Fibroblast of skin of right quadriceps (primary cell): ENCODE measurements around the gene PRKN.
A peak's percentile ranks its signal among the peaks of the same experiment; 100 is the strongest.

ENCODE experiments used
- DNase-seq: peaks from one replicate; pipeline ENCODE4 v3.0.0-alpha.2; 2013

PRKN gene

DNA sequence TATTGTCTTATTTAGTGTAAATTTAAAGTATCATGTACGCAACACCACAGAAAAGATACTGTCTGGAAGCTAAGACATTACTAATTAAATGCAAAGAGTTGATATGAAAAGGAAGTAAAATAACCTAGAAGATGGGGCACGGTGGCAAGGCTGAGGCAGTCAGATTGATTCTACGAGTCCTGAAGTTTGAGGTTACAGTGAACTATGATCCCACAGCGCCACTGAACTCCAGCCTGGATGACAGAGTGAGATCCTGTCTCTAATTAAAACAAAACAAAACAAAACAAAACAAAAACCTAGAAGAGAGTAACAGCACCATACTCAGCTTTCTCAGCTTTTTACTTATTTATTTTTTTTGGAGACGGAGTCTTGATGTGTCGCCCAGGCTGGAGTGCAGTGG lies 199.0 kb downstream of the PRKN start:
- DNase-seq, result no peak

- no peak for DNase-seq
Observed at GRCh38 chr6:162526960-162527359, 200.6 kb downstream of the PRKN start.

DNA sequence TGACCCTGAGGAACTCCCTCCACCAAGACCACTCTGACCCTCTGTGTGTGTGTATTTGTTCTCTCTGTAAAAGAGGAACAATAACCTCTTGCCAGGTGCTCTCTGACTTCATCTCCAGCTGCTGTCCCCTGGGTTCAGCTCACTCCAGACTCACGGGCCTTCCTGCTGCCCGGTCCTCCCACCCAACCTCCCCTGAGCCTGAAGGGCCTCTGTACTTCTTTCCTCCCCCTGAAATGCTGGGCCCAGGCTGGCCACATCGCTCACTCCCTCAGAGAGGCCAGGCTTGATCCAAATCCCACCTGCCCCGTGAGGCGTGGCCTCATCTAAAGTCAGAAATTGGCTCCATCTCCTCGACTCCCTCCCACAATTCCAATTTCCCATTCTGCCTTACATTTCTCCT lies 202.4 kb downstream of the PRKN start:
- no peak for DNase-seq

DNA sequence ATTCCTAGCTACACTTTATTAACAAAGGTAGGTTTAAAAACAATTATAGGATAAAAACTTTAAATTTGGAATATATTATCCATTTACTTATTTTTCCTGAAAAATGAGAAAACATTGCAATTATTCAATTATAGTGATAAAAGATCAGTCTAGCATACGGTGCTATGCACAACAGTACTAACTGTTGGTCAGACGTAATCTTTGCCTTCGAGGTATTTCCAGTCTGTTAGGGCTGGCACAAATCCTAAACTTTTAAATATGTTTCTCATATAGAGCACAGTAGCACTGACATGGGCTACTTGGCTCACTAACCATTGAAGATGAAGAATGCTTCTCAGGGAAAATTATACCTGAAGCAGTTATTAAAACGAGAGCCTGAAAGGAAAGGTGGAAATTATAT lies 214.8 kb downstream of the PRKN start:
- no peak for DNase-seq

- no peak for DNase-seq
Observed at GRCh38 chr6:162497389-162497788, 230.2 kb downstream of the PRKN start.

- no peak for DNase-seq
Observed at GRCh38 chr6:162493917-162494316, 233.6 kb downstream of the PRKN start.

GRCh38 chr6:162491637-162492036 lies 235.9 kb downstream of the PRKN start:
- no peak for DNase-seq

DNA sequence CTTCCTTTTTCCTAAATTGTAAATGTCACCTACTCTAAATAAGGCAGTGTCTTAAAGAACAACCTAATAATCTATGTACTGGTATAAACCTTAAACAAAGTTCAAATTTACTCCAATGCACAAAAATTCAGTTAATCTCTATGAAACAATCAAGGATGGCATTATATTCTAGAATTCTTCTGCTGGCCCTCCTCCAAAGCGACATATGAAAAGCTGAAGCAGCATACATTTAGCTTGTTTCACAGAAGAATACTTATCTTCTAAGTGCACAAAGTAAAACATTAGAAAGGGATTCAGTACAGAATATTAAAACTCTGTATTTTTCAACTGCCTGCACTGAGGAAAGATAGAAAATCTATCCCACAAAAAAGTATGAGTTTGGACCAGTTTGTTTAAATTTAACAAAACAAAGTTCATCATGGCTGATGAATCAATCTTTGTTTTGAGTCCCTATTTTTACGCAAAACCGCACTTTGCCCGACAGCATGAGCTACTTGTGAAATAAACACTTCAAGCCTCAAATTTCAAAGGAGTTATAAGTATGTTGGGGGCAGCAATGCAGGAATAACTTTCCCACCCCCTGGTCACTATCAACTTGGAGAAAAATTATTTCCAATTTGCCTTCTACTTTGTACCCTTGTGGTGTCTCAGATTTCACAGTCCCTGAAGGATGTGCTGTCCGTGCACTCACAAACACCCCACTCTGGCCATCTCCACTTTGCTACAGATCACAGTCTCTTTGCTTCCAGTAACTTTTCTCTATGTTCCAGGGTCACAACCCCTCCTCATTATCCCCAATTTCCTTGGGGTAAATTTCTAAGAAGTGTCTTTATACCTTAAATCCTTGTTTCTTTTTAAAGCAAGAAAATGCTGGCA lies 238.2 kb downstream of the PRKN start:
- no peak for DNase-seq

GRCh38 chr6:162488444-162488843 lies 239.1 kb downstream of the PRKN start:
- no peak for DNase-seq

- DNase-seq, result no peak
Observed at GRCh38 chr6:162485464-162485863, 242.1 kb downstream of the PRKN start.

DNA sequence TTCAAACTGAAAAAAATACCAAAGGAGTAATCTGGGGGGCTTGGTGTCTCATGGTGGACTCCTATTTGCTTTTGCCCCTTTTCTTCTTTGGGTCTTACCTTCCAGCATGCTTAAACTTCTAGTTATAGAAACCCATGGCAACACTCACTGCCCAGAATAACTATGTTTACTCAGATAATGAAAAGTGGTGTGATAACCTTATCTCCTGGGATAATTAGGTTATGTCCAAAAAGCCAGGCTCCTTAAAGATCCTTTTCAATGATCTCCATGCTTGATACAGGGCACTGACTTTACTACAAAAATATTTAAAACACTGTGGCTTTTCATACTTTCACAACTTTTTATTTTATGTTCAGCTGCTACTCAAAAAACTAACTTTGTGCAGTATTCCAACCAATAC lies 245.6 kb downstream of the PRKN start:
- no peak for DNase-seq

- DNase-seq, result no peak
Observed at GRCh38 chr6:162481320-162481719, 246.2 kb downstream of the PRKN start.

- no peak for DNase-seq
Observed at GRCh38 chr6:162478192-162478671, 249.3 kb downstream of the PRKN start.

DNA sequence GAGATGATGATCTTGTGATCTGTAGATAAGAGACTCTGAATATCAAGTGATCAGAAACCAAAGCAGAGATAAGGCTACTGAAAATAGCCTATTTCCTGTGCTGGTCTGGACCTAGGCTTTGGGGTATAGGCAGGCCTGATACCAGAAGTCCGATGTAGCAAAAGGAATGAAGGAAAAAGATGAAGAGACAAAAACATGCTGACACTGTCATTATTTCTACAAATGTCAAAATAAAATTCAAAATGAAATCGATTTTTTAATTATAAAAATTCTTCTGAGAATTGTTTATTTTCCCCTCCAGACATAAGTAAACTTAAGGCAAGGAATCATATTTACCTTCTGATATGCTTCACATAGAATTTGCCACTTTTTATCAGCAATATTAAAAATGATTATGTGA lies 252.8 kb downstream of the PRKN start:
- no peak for DNase-seq

DNA sequence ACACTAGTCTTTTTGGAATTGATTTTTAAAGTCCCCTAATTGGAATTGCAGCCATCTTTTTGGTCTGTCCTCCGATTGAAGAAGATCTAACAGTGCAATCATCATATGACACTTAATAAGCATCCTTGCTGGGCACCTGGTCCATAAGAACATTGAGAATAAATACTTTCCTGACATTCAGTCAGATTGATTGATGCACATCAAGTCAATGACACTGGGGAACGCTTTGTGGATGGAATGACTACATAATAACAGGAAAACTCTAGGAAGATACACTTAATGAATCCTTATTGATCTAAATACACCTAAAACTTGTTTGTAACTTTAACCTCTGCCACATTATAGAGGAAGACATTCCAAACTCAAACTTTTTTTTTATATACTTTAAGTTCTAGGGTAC lies 255.7 kb downstream of the PRKN start:
- DNase-seq, result no peak

- peak; percentile 83 for DNase-seq
Observed at GRCh38 chr6:162468326-162468725, 259.2 kb downstream of the PRKN start.

- no peak for DNase-seq
Observed at GRCh38 chr6:162467679-162468078, 259.9 kb downstream of the PRKN start.

GRCh38 chr6:162463576-162463975 lies 264.0 kb downstream of the PRKN start:
- no peak for DNase-seq

DNA sequence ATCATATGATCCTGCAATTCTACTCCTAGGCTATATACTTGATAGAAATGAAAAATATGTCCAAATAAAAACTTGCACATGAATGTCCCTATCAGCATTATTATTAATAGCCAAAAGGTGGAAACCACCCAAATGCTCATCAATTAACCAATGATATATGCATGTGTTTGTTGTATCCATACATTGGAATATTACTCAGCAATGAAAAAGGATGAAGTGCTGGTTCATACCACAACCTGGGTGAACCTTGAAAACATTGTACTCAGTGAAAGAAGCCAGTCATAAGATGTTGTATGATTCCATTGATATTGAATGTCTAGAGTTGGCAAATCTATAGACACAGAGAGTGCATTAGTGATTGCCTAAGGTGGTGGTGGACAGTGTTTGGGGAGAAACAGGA lies 267.6 kb downstream of the PRKN start:
- DNase-seq, result no peak

GRCh38 chr6:162450358-162450757 lies 277.2 kb downstream of the PRKN start:
- DNase-seq, result no peak

GRCh38 chr6:162448294-162448693 lies 279.3 kb downstream of the PRKN start:
- no peak for DNase-seq

DNA sequence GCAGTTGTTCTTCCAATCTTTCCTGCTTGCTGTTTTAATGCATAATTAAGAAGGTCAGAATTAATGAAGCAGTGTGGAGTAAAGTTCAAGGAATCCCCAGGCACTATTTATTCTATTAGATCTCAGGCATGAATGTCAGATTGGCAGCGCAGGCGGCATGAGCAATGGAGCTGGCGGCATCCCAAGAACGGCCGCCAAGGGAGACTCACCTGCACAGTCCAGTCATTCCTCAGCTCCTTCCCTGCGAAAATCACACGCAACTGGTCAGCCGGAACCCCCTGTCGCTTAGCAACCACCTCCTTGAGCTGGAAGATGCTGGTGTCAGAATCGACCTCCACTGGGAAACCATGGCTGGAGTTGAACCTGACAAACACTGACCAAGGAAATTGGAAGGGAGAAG lies 284.5 kb downstream of the PRKN start:
- no peak for DNase-seq

- DNase-seq, result peak; percentile 2
Observed at GRCh38 chr6:162442687-162443086, 284.9 kb downstream of the PRKN start.

DNA sequence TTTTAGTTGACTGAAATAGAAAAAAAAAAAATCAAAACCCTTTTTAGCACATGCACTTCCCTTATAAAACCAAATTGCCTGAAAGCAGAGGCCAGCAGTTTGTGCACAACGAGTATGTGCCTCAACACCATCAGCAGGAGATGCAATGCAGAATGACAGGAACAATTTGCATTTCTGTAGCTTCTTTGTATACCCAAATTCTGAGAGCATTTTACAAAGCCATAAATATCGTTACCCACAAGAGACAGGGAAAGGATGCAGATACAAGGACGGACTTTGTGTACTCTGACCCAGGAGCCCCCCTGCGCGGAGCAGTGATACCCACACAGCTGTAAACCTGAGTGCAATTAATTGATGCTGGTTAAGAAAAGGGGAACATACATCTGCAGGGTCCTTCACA lies 285.6 kb downstream of the PRKN start:
- DNase-seq, result no peak

DNA sequence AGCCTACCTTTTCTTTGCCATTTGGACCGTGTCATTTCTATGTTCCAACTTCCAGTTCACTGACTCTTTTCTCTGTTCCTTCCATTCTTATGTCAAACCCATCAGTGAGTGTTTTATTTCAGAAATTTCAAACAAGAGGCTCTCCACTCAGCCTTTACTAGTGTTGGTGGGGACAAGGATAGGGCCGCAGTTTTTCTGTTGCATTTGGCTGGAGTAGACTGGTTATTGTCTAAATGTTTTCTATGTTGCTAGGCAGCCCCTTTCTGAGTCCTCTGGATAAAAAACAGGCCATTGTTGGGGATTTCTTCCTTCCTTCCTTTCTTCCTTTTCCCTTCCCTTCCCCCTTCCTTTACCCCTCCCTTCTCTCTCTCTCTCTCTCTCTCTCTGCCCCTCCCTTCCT lies 288.6 kb downstream of the PRKN start:
- no peak for DNase-seq
